ENCODE results near the gene NFIB. TPM values are rescaled to one million over a fixed set of nuclear protein-coding genes. Genes with fewer than 3 reads are reported as not detected.

The NFIB gene
- total RNA-seq, 4 donors from 2014 or later: 85.3 to 173 (median 115) TPM

DNA sequence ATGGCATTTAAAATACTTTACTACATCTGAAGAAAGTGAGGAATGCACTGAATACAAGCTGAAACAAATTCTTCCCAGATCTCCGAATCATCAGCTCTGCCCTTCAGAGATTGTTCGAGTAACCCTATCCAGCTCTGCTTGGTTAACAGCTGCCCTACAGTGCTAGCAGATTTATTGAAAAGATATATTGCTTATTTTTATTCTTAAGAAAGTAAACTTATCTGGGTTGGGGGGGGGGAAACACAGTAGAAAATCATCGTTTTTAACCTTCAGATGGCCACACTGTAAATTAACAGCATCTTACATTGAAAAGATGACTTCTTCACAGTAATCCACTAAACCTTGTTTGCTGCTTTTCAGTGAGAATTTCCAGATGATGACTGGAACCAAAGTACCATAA lies 210.8 kb downstream of the NFIB start:
- no peak overlapping the region for H3K27ac ChIP-seq
- intact Hi-C loops (cut with DNase I; ENCODE audit: low total_unique reads): no loop called here
- no peaks in the 10 kb centered on the region for H3K4me1 ChIP-seq
- no peaks in the 10 kb centered on the region for H3K36me3 ChIP-seq
- peak overlapping the region in 1 of 2 donors; percentile 5 for H3K4me3 ChIP-seq
- no peaks in the 10 kb centered on the region for H3K27me3 ChIP-seq
- H3K9me3 ChIP-seq: no peaks in the 10 kb centered on the region
- no peak for TF ChIP-seq POLR2A (IDR thresholded peaks at IDR 0.05)
- TF ChIP-seq CTCF (IDR thresholded peaks at IDR 0.05): no peak
- DNase-seq: no peak

GRCh38 chr9:14099737-14100136 lies 214.2 kb downstream of the NFIB start:
- Histone ChIP-seq H3K27ac (peak overlapping the region in 1 of 2 donors; percentile 9), H3K27me3 (no peaks in the 10 kb centered on the region), H3K4me1 (no peaks in the 10 kb centered on the region), H3K4me3 (no peak overlapping the region), H3K9me3 (no peaks in the 10 kb centered on the region), H3K36me3 (no peaks in the 10 kb centered on the region)
- TF ChIP-seq CTCF (IDR thresholded peaks at IDR 0.05) (no peak), POLR2A (IDR thresholded peaks at IDR 0.05) (no peak)
- no peak for DNase-seq
- intact Hi-C loops (cut with DNase I; ENCODE audit: low total_unique reads): no loop called here

GRCh38 chr9:14098486-14099180 lies 215.3 kb downstream of the NFIB start:
- Histone ChIP-seq H3K4me1 (no peaks in the 10 kb centered on the region), H3K36me3 (no peaks in the 10 kb centered on the region), H3K27me3 (no peaks in the 10 kb centered on the region), H3K9me3 (no peaks in the 10 kb centered on the region), H3K4me3 (no peak overlapping the region), H3K27ac (peak overlapping the region in 1 of 2 donors; percentile 44)
- DNase-seq: no peak
- TF ChIP-seq POLR2A (IDR thresholded peaks at IDR 0.05) (no peak), CTCF (IDR thresholded peaks at IDR 0.05) (no peak)
- intact Hi-C loops (cut with DNase I; ENCODE audit: low total_unique reads): no loop called here

- Histone ChIP-seq H3K27ac (peak overlapping the region; percentile 33 to 66), H3K9me3 (no peaks in the 10 kb centered on the region), H3K27me3 (no peaks in the 10 kb centered on the region), H3K4me1 (no peaks in the 10 kb centered on the region), H3K4me3 (no peak overlapping the region), H3K36me3 (no peaks in the 10 kb centered on the region)
- no peak for TF ChIP-seq CTCF (IDR thresholded peaks at IDR 0.05)
- no peak for TF ChIP-seq POLR2A (IDR thresholded peaks at IDR 0.05)
- intact Hi-C loops (cut with DNase I; ENCODE audit: low total_unique reads): no loop called here
- DNase-seq: no peak
Observed at GRCh38 chr9:14097666-14098415, 216.1 kb downstream of the NFIB start.

DNA sequence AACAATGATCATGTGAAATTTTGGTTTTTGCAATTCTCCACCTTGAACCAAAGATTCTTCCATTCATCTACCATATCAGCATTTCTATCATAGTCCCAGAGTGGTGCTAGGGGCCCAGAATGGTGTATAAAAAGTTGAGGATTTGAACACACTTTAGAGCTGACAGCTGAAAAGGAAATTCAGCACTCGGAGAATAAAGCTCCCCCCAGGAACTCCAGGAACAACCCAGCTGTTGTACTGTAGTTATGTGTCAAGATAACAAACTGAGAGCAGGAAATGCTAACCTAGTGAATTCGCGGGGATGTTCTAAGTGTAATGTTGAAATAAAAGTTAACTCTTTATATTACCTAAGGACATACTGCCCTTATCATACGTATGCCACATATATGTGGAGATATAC lies 216.7 kb downstream of the NFIB start:
- Histone ChIP-seq H3K27me3 (no peaks in the 10 kb centered on the region), H3K36me3 (no peaks in the 10 kb centered on the region), H3K9me3 (no peaks in the 10 kb centered on the region), H3K4me1 (no peaks in the 10 kb centered on the region), H3K27ac (peak overlapping the region; percentile 33 to 66), H3K4me3 (no peak overlapping the region)
- intact Hi-C loops (cut with DNase I; ENCODE audit: low total_unique reads): no loop called here
- TF ChIP-seq CTCF (IDR thresholded peaks at IDR 0.05): no peak
- TF ChIP-seq POLR2A (IDR thresholded peaks at IDR 0.05): no peak
- DNase-seq: no peak

All from uterus (tissue), 4 donors.